ENCODE data around the gene LRRC15. TPM values are rescaled to one million over a fixed set of nuclear protein-coding genes. Genes with fewer than 3 reads are reported as not detected.

LRRC15 gene
- total RNA-seq, 1 donor from 2014 or later, result not detected

GRCh38 chr3:194312186-194312742 lies 57.3 kb downstream of the LRRC15 start:
- no peaks in the 10 kb centered on the region for H3K36me3 ChIP-seq
- H3K27ac ChIP-seq, result no peak overlapping the region
- intact Hi-C loops (cut with DNase I), result loop anchor here (10.0 kb wide), 1 partner anchor 367 kb away; no protein-coding TSS in a partner anchor
- H3K4me3 ChIP-seq, result no peak overlapping the region
- no peaks in the 10 kb centered on the region for H3K27me3 ChIP-seq
- peaks cover 4 to 11% of the 10 kb centered on the region in 2 donors for H3K4me1 ChIP-seq
- TF ChIP-seq, protein P1, sequence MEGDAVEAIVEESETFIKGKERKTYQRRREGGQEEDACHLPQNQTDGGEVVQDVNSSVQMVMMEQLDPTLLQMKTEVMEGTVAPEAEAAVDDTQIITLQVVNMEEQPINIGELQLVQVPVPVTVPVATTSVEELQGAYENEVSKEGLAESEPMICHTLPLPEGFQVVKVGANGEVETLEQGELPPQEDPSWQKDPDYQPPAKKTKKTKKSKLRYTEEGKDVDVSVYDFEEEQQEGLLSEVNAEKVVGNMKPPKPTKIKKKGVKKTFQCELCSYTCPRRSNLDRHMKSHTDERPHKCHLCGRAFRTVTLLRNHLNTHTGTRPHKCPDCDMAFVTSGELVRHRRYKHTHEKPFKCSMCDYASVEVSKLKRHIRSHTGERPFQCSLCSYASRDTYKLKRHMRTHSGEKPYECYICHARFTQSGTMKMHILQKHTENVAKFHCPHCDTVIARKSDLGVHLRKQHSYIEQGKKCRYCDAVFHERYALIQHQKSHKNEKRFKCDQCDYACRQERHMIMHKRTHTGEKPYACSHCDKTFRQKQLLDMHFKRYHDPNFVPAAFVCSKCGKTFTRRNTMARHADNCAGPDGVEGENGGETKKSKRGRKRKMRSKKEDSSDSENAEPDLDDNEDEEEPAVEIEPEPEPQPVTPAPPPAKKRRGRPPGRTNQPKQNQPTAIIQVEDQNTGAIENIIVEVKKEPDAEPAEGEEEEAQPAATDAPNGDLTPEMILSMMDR (IDR thresholded peaks at IDR 0.05), result no peak
- DNase-seq (ENCODE audit: low spot score in 2 of 2), result no peak
- no peaks in the 10 kb centered on the region for H3K9me3 ChIP-seq

DNA sequence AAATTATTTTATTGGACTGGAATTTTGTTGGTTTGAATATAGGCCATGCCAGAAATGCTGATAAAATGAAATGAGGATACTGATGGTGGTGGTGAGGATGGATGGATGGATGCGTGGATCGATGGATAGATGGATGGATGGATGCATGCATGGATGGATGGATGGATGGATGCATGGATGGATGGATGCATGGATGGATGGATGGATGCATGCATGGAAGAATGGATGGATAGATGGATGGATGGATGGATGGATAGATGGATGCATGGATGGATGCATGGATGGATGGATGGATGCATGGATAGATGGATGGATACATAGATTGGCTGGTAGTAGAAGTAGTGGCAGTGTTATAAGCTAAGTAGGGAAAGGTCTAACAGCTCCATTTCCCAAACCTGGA lies 58.5 kb downstream of the LRRC15 start:
- no peak for DNase-seq (ENCODE audit: low spot score in 2 of 2)
- TF ChIP-seq, protein P1 (IDR thresholded peaks at IDR 0.05), result no peak
- no peak overlapping the region for H3K27ac ChIP-seq
- H3K36me3 ChIP-seq, result no peaks in the 10 kb centered on the region
- intact Hi-C loops (cut with DNase I), result loop anchor here (10.0 kb wide), 1 partner anchor 366 kb away; no protein-coding TSS in a partner anchor
- no peaks in the 10 kb centered on the region for H3K9me3 ChIP-seq
- H3K4me3 ChIP-seq, result no peak overlapping the region
- no peaks in the 10 kb centered on the region for H3K27me3 ChIP-seq
- peaks cover 4 to 11% of the 10 kb centered on the region in 2 donors for H3K4me1 ChIP-seq

GRCh38 chr3:194310060-194310835 lies 59.3 kb downstream of the LRRC15 start:
- no peaks in the 10 kb centered on the region for H3K9me3 ChIP-seq
- H3K27me3 ChIP-seq, result no peaks in the 10 kb centered on the region
- no peak overlapping the region for H3K27ac ChIP-seq
- intact Hi-C loops (cut with DNase I), result loop anchor here (10.0 kb wide), 1 partner anchor 365 kb away; no protein-coding TSS in a partner anchor
- no peaks in the 10 kb centered on the region for H3K36me3 ChIP-seq
- peaks cover 4 to 9% of the 10 kb centered on the region in 2 donors for H3K4me1 ChIP-seq
- H3K4me3 ChIP-seq, result no peak overlapping the region
- TF ChIP-seq, protein P1 (IDR thresholded peaks at IDR 0.05), result no peak
- no peak for DNase-seq (ENCODE audit: low spot score in 2 of 2)

DNA sequence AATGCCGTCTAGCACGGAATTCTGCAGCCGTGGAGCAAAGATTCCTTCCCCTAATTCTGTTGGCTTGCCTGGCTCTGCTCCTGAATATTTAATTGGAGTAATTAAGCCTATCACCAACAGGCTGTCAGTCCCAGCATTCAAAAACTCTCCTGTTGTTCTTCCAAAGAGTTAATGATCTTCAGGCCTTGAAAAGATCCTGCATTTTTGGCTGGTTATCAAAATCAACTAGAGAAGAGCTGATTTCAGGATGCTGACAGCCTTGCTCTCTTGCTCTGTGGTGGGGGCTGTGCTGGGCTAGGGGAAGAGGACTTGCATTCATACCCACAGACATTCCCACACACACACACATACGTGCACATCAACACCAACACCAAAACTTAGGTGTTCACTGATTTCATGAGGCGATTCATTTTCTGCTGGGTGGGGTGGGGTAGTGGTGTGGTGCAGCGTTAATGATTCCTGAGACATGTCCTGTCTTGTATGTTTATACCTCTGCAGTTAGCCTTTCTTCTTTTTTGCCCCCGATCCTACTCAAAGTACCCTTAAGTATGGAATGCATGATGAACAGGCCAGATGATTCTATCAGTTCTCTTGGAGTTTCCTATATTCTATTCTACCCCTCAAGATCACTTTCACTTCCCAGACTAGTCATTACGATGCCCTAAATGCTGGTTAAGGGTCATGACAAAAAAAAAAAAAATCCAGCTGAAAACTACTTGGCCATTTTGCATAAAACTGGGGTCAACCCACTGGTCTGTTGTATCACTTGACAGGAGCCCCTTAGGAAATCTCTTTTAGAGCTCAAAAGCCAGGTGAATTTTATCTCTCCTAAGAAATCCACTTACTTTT lies 60.7 kb downstream of the LRRC15 start:
- Histone ChIP-seq H3K9me3 (no peaks in the 10 kb centered on the region), H3K27me3 (no peaks in the 10 kb centered on the region), H3K4me3 (no peak overlapping the region), H3K4me1 (peaks cover 0 to 7% of the 10 kb centered on the region in 2 donors), H3K27ac (no peak overlapping the region), H3K36me3 (no peaks in the 10 kb centered on the region)
- intact Hi-C loops (cut with DNase I), result no loop called here
- TF ChIP-seq, protein P1 (IDR thresholded peaks at IDR 0.05), result no peak
- no peak for DNase-seq (ENCODE audit: low spot score in 2 of 2)

GRCh38 chr3:194307849-194308248 lies 61.7 kb downstream of the LRRC15 start:
- TF ChIP-seq, protein P1 (IDR thresholded peaks at IDR 0.05), result no peak
- Histone ChIP-seq H3K4me3 (no peak overlapping the region), H3K27me3 (no peaks in the 10 kb centered on the region), H3K36me3 (no peaks in the 10 kb centered on the region), H3K27ac (no peak overlapping the region), H3K9me3 (no peaks in the 10 kb centered on the region), H3K4me1 (peaks cover 0 to 3% of the 10 kb centered on the region in 2 donors)
- intact Hi-C loops (cut with DNase I), result no loop called here
- no peak for DNase-seq (ENCODE audit: low spot score in 2 of 2)

Measured in ascending aorta (tissue), 2 donors.